Activated T-cell treated with anti-CD3 and anti-CD28 coated beads, Interleukin-2, amount 50 U/mL, for 48 hours (primary cell): ENCODE data around the gene KCNQ1.

Experiments used
- DNase-seq, 2 experiments: peaks; one replicate each; pipeline ENCODE4 v3.0.0-alpha.2; 2020

Gene KCNQ1

DNA sequence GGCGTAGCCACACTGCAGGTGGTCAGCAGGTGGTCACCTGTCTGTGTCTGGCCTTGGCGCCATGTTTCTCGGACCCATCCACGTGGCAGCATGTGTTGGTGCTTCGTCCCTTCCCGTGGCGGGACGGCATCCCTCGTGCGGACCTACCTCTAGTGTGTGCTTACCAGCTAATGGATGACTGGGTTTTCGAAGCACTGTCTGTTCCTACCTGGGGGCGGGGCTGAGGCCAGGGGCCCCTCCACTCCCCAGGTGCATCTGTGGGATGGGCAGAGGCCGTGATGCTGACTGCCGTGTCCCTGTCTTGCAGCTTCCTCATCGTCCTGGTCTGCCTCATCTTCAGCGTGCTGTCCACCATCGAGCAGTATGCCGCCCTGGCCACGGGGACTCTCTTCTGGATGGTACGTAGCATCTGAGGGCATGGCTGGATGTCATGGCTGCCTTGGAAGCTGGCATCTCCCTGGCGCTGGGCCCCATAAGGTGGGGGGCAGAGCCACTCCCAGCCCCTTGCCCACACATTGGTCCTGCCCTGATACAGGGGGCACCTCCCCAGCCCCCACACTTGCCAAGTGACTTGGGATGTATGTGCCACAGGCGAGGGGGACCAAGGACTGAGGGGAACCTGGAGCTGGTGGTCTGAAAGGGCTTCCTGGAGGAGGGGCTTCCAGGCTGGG, 82.9 kb downstream of the KCNQ1 start:
- no peak for DNase-seq

DNA sequence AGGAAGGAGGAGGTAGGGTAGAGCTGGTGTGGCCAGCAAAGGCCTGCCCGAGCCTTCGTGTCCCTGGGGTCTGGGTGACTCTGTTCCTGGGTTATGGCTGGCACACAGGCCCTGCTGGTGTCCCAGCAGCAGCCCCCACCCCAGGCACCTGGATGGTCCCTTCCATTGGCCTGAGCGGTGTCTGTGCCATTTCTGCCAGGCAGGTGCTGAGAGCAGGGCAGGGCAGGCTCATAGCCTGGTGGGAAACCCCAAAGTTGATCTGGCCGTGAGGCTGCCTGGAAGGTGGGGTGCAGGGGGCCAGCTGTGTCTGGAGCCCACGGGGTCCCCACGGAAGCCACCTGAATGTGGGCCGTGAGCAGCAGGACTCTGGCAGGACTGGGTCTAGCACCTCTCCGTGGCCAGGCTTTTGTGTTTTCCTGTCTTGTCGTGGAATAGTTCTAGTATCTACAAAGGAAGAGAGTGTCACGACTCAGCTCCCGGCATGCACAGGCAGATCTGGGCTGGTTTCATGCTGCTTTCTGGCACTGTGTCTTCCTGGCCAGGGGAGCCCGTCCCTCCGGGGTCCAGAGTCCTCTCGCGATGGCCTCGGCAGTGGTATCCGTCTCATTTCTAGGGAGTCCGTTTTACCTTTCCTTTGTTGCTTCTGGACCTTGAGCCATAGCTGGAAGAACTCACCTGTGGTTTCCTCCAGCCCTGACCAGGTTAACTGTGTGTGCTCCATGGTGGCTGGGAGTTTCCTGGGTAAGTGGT, 83.7 kb downstream of the KCNQ1 start:
- DNase-seq = no peak

DNA sequence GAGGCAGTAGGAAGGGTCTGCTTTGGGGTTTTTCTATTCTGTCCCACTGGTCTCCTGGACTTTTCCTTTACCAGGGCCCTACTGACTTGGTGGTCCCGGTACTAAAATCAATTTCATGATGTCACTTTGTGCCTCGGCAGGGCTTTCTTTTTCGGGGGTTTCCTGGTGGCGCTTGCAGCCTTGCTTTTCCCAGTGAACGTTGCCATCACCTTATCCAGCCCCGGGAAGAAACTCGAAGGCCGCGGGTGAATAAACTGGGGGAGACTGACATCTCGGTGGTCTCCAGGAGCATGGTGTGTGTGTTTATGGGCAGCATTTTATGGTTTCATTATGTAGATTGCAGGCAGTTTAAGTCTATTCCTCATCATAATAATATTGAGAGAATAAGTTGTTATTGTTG, 84.4 kb downstream of the KCNQ1 start:
- DNase-seq = no peak

DNA sequence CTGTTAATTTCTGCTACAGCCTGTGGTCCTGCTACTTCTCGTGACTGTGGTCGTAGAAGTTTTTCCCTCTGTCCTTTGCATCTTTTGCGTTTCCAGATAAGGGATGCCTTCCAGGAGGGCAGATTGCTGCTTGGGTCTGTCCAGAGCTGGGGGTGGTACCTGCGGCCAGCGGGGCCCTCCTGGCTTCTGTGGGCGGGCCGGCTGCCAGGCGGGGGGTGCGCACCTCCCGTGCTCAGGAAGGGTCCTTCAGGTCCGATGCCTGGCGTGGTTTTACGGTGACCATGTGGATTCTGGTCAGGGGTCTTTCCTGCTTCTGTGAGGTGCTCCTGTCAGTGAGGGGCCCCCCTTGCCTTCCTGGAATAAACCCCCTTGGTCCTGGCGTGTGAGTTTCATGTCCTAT, 84.8 kb downstream of the KCNQ1 start:
- DNase-seq = no peak

GRCh38 chr11:2530131-2530854, 85.5 kb downstream of the KCNQ1 start:
- no peak for DNase-seq

GRCh38 chr11:2530855-2531200, 86.0 kb downstream of the KCNQ1 start:
- DNase-seq = no peak

DNA sequence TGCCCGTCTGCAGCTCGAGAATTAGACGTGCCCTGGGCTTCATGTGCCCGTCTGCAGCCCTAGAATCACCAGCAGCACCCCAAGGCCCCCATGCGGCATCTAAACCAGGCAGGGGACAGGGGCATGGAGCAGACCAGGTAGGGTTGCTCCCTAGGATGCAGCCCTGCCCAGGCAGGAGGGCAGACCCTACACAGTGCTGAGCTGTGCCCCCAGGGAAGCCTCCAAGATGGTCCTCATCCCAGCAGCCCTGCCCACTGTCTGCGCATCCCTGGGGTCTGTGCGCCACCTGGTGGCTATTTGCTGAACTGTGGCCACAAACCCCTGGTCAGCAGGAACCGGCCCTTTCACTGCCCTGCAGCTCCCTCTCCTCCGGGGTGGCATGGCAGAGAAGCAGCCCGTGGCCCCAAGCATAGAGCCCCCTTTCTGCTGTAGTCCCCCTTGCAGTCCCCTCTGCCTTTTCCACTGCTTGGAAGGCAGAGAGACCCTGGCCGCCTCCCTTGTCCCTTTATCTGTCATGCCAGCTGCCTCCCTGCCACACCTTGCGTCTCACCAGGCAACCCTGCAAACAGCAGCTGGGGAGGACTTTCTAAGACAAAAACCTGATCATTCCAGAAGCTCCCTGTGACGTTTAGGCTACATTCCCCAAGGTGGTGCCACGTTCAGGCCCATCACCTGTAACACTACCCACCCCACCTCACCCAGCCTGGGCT, 86.6 kb downstream of the KCNQ1 start:
- peak; percentile 78 to 81 for DNase-seq

DNA sequence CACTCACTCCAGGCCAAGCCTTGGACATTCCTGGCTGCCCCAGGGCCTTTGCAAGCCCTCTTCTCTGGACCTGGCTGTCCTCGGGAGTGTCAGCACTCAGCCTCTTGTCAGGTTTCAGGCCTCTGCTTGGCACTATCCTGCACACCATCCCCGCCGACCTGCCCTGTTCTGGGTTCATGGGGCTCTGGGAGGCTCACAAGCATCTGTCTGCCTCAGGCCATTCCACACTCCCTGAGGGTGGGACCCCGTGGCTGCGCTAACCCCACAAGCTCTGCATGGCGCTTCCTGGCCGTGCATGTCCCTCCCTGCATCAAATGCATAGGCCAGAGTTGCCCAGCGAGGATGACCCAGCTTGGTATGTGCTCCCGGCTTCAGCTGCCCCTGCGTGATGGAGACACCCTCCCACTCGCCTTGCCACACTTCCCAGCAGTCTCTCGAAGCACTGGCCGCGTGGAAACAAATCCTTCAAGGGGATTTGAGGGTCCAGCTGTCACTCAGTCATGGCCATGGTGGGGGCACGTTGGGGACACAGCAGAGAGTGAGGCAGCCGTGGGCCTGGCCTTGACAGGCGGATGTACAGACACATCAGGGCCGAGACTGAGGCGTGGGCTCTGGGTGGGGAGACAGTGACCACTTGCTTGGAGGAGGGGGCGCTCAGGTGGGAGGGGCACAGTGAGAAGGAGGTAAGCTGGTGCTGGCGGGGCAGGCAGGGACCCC, 87.3 kb downstream of the KCNQ1 start:
- no peak for DNase-seq

DNA sequence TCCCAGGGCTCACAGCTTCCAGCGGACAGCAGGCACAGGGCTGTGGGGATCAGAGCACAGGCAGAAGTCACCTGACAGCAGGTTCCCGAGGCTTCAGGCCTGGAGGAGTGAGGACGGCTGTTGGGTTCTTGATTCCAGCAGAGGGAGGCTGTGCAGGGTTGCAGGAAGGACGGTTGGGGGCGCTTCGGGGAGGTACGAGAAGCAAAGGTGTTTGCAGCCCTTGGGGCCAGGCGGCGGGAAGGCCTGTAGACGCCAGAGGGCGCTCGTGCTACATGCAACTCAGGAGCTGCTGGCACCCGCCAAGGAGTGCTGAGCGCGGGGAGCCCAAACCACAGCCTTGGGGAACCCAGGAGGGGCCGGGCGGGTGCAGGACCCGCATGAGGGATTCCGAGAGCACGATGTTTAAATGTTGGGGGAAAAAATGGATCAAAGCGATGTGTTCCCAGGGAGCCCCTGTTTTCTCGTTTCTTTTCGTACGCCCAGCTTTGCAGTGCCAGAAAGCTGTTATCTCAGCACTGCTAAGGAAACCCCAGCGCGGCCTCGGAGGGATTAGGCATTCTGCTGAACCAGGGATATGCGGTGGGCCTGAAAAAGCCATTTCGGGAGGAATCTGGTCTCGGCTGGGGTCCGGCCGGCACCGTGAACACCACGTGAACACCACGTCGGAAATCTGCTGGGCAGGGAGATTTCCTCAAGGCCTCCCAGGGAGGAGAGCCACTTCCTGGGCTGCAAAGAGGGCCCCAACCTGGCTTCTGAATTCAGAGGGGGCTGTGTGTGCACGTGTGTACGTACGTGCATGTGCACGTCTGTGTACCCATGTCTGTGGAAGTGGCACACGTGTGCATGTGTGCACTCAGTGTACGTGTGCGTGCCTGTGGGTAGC, 88.1 kb downstream of the KCNQ1 start:
- peak; percentile 94 to 96 for DNase-seq

- DNase-seq = peak; percentile 44 to 60
These were observed 88.9 kb downstream of the KCNQ1 start for GRCh38 chr11:2533587-2534133.

DNA sequence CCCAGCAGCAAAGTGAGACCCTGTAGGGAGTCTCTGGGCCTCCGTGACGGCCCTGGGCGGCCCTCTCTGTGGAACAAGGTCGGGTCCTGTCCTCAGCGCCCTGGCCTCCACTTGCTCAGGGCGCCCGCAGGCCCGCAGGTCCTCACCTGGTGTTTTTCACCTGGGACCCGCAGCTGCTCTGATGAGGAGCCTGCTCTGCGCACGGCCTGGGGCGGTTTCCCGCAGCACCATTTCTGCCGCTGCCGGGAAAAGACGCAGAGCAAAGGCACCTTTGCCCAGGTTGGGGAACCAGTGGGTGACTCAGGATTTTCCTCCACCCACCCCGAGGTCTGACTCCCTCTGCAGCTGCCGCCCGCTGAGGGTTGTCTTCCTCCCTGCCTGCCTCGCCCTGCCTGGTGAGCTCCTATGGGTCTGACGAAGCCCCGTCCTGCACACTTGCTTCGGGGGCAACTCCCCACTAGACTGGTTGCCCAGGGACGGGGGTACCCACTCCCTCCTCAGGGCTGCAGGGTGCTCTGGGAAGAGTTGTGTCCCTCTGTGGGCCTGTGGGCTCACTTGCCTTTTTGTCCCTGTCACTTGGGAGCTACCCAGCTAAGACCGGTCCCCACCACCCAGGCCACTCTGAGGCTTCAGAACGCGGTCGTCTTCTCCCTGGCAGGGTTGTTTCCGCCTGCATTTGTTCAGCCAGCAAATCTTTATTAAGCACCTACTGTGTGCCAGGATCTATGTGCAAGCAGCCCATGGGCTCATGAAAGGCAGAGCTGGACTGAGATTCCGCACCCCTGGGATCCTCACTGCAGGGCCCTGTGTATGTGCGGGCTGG, 89.5 kb downstream of the KCNQ1 start:
- peak in 1 of 2 experiments; percentile 35 for DNase-seq

GRCh38 chr11:2534957-2535672, 90.3 kb downstream of the KCNQ1 start:
- no peak for DNase-seq

- DNase-seq = no peak
These were observed 91.0 kb downstream of the KCNQ1 start for GRCh38 chr11:2535673-2536439.

- no peak for DNase-seq
These were observed 91.7 kb downstream of the KCNQ1 start for GRCh38 chr11:2536440-2536989.

- DNase-seq = no peak
These were observed 92.3 kb downstream of the KCNQ1 start for GRCh38 chr11:2537010-2537705.

GRCh38 chr11:2537896-2538724, 93.3 kb downstream of the KCNQ1 start:
- no peak for DNase-seq

DNA sequence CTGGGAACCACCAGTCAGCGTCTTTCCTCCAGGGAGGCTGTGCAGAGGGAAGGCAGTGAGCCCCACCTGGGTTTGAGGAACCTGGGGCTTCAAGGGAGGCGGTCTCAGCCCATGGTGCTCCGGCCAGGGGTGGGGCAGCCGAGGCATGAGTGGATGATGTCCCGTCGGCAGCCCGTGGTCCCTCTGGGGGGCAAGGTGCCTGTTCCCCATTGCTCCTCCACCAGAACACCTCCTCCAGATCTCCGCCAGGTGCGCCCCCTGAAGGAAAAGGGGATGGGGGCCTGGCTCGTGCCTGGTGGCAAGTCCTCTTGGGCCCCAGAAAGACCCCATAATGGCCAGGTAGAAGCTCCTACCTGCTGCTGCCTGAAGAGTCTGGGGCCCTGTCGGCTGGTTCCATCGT, 94.1 kb downstream of the KCNQ1 start:
- no peak for DNase-seq
